Body of pancreas (tissue), 4 donors: ENCODE measurements around the gene SLC38A8.

Experiments
- POLR2A ChIP-seq, 3 donors: fragments of 450-650 bp; IDR thresholded peaks; one replicate each; pipeline ENCODE4 v1.6.1; 2016; ENCODE audit warnings: antibody characterized with exemption in 3 of 3, mild to moderate bottlenecking in 2 of 3
- TF ChIP-seq, protein P1 (sequence below), 7 experiments: fragments of 450-650 bp in 4 of 7; fragments of 200-600 bp in 3 of 7; sonication (generic) in 3 of 7; IDR thresholded peaks; one replicate each; pipeline ENCODE4 v1.5.1; 2016 to 2019; ENCODE audit warnings: antibody characterized with exemption in 7 of 7

DNA sequence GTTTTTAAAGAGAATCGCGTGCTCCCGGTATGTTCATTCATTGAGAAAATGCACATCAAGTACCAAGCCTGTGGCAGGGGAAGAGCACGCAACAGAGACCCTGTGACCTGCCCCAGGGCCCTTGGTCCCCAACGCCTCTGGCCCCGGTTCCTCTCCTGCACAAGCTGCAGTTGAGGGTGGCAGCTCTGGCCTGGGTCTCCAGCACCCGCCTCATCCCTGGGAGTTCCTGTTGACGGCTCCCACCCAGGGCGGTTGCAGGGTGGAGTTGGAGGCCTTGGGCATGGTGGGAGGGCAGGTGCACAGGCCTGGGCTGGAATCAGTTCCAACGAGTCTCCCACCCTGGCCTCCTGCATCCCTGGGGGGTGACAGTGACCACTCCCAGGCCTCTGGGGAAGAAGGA lies 69.5 kb downstream of the SLC38A8 start:
- TF ChIP-seq, protein P1, sequence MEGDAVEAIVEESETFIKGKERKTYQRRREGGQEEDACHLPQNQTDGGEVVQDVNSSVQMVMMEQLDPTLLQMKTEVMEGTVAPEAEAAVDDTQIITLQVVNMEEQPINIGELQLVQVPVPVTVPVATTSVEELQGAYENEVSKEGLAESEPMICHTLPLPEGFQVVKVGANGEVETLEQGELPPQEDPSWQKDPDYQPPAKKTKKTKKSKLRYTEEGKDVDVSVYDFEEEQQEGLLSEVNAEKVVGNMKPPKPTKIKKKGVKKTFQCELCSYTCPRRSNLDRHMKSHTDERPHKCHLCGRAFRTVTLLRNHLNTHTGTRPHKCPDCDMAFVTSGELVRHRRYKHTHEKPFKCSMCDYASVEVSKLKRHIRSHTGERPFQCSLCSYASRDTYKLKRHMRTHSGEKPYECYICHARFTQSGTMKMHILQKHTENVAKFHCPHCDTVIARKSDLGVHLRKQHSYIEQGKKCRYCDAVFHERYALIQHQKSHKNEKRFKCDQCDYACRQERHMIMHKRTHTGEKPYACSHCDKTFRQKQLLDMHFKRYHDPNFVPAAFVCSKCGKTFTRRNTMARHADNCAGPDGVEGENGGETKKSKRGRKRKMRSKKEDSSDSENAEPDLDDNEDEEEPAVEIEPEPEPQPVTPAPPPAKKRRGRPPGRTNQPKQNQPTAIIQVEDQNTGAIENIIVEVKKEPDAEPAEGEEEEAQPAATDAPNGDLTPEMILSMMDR (IDR thresholded peaks at IDR 0.05) = no peak
- TF ChIP-seq POLR2A (IDR thresholded peaks at IDR 0.05) = no peak
